Inflammatory macrophage treated with lipopolysaccharide for 4 hours (primary cell): ENCODE results near the gene STMN1.

Experiments
- DNase-seq: peaks from one replicate; pipeline ENCODE4 v3.0.0-alpha.2; 2020

Gene STMN1

GRCh38 chr1:25867210-25867991, 38.8 kb downstream of the STMN1 start:
- DNase-seq: no peak

DNA sequence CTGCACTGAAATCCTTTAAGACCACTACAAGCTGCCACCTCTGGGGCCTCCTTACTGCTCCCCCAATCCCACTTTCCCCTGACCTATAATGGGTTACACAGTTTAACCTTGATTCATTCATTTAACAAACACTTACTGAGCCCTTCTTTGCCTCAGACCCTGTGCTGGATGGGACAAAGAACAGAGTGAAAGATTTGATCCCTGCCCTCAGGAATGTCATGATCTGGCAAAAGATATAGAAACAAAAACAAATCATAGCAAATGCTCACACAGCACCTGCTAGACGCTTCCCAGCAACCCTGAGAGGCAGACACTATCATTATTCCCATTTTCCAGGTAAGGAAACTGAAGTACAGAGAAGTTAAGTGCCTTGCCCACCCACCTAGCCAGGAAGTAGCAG, 39.9 kb downstream of the STMN1 start:
- DNase-seq: no peak

- DNase-seq: no peak
Measured at GRCh38 chr1:25864434-25864833, 41.8 kb downstream of the STMN1 start.

DNA sequence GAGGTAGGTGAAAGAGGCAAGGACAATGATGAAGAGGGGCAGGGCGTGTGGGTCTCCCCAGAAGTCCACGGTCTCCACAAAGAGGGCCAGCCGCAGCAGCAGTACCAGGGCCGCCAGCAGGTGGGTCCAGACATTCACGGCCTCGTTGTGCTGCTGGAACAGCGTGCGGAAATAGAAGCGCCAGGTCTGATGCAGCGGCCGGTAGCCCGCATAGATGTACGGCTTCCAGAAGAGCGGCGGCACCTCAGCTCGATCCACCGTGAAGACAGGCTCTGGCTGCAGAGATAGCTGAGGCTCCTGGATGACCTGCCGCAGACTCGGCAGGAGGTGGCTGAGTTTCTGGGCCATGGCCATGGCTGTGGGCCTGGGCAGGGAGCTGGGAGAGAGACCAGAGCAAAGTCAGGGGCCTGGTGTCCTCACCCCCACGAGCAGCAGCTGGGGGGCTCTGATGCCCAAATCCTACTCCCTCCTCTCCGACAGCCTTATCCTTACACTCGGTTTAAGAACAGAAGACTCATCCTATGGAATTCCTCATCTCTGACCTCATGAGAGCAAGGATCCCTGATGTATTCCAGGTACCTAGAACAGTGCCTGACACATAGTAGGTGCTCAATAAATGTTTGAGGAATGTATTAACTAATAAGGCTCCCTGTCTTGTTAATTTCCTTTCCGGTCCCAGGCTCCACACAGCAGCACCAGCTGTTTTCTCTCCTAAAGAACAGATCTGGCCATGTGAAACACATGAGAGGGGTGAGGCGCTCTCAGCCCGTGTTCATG, 42.5 kb downstream of the STMN1 start:
- DNase-seq: no peak

GRCh38 chr1:25862785-25863485, 43.3 kb downstream of the STMN1 start:
- DNase-seq: no peak

DNA sequence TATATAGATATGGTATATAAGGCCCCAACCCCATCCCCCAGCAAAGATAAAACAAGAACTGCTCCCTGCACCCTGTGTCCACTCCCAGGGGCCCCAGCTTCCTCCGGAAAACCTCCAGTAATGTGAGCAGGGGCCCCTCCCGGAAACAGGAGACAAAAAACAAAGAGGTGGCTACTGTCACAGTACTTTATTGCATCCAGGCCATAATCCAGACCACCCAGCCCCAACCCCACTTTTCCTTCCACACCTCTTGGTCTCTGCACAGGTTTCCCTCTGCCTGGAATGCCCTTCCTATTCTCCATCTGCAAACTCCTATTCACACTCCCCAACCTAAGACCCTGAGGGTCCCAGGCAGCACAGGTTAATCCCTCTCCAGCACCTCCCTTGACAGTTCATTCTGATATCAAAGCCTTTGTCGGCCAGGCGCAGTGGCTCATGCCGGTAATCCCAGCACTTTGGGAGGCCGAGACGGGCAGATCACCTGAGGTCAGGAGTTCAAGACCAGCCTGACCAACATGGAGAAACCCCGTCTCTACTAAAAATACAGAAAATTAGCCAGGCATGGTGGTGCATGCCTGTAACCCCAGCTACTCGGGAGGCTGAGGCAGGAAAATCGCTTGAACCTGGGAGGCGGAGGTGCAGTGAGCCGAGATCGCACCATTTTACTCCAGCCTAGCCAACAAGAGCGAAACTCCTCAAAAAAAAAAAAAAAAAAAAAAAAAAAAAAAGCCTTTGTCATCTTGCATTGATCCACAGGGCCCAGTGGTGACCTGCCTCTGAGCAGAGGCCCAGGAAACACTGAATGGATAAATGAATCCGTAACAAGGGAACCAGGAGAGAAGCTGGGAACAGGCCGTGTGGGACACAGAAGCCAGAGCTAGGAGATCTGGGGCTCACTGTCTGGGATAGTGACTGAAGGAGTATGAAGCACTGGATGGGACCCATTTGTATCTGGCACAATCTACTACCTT, 44.6 kb downstream of the STMN1 start:
- peak; percentile 31 for DNase-seq

DNA sequence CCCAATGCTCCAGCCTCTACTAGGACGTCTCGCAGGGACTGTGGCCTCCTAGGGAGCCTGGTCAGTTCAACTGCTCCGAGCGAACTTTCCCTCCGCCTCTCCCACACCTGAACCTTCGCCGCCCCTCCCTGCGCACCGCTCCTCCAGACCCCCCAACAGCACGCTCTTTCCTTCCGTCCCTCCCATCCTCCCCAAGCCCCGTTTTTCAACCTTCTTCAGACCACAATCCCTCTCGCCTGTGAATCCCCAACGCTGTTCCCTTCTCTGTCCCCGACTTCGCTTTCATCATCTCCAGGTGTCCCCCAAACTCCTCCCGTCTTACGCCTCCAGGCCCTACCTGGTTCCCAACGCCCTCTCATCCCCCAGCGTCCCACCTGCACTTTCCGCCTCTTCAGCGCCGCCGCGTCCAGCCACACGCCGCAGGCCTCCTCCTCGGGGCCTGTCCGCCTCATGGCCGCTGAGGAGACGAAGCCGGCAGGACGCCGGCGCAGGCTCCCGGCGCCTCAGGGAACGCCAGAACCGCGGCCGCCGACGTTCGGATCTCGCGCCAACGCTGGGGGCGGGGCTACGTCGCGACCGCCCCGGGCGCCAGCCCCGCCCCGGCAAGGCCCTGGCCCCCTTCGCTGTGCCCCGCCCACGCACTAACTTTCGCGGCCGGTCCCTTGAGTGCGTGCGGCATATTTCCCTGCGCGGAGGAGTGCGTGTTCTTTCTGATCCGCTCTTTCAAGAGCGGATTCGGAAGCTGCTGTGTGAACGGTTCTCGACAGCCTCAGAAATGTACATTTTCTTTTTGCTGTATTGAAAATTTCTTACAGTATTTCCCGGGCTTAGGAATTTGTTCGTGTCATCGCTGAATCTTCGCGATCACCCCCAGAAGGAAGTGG, 47.1 kb downstream of the STMN1 start, which contains the start of gene AUNIP:
Gene AUNIP (minus strand): TSS at position 552 of the 884 bp plus-strand sequence. CDS start 100 bp downstream, at position 452.
- DNase-seq: peak; percentile 95

DNA sequence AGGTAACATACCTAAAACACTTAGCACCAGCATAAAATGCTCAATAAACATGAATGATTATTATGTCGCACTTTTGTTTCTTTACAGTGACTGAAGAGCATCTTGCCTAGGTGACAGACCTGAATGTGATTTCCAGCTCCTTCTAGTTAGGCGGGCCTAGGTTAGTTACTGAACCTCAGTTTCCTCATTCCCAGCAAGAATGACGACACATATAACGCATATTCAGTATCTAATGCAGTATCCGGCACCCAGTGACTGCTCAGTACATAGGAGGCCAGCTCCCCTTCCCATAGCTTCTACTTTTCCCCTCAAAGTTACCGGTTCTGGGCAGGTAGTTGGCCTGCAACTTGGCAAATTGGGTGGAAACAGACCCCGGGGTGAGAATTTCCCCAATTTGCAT, 47.7 kb downstream of the STMN1 start:
- DNase-seq: peak; percentile 32

GRCh38 chr1:25856856-25857255, 49.4 kb downstream of the STMN1 start:
- DNase-seq: no peak

DNA sequence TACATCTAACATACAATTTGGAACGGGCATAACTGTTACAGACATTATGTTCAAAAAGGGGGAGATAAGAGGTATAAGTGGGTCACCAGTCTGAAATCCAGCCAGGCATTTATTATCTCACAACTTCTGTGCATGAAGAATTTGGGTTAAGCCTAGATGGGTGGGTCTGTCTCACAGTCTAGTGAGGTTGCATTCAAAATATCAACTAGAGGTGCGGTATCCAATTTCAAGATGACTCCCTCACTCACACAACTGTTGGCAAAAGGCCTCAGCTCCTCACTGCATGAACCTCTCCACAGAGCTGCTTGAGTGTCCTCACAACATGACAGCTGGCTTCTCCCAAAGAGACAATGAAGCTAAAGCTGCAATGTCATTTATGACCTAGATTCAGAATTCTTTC, 51.7 kb downstream of the STMN1 start:
- DNase-seq: no peak
